ENCODE measurements around the gene LEFTY2.

LEFTY2 gene, protein sequence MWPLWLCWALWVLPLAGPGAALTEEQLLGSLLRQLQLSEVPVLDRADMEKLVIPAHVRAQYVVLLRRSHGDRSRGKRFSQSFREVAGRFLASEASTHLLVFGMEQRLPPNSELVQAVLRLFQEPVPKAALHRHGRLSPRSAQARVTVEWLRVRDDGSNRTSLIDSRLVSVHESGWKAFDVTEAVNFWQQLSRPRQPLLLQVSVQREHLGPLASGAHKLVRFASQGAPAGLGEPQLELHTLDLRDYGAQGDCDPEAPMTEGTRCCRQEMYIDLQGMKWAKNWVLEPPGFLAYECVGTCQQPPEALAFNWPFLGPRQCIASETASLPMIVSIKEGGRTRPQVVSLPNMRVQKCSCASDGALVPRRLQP

GRCh38 chr1:225941187-225941941 is at the start of gene LEFTY2:
Gene LEFTY2, minus strand, starts transcription at chr1:225941220. Its CDS starts 80 bp downstream, at chr1:225941140.
- H3K4me3 ChIP-seq (replicated peaks; ENCODE audit: low read depth, low read length), result no peak within 1 kb of the TSS
- no peak for TF ChIP-seq CTCF (IDR thresholded peaks at IDR 0.05; ENCODE audit: low read length, missing control alignments)
- no peak for DNase-seq (ENCODE audit: low read depth)

DNA sequence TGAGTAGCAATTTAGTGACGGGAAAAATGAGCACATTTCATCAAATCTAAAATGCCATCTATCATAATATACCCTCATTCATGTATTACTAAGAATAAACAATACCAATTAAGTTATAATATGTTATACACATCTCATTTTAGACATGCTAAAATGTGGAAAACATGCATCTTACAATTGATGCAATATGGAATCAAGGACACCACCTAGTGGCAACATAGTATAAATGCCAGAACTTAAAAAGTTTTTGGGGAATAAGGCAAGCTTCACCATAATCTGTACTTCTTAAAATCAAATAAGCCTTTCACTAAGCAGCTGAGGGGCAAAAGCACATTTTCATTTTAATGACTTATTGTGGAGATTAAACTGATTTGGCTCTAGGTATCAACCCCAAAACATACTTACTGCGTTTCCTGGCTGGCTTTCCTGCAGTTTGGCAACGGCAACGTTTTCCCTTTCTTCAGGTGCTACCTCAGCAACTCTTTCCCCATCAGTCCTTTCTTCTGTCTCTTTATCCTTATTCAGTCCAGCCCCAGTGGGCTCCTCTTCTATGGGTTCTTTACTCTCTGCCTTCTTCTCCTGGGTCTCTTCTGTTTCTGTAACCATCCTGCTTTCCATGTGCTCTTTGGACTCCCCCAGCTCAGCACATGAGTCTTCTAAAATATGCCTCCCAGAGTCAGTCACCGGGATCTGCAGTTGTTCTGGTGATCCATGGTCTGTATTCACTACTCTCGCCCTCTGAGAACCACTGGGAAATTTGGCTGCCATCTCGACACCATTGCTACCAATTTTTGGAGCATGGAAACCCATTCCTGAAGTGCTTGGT is 46.7 kb upstream of the LEFTY2 start:
- peak; percentile 78 for TF ChIP-seq CTCF (IDR thresholded peaks at IDR 0.05; ENCODE audit: low read length, missing control alignments)
- DNase-seq (ENCODE audit: low read depth), result peak; percentile 74
- H3K4me3 ChIP-seq (replicated peaks; ENCODE audit: low read depth, low read length), result no peak overlapping the region

- DNase-seq (ENCODE audit: low read depth), result no peak
- TF ChIP-seq CTCF (IDR thresholded peaks at IDR 0.05; ENCODE audit: low read length, missing control alignments), result no peak
Observed at GRCh38 chr1:225981714-225982113, 40.7 kb upstream of the LEFTY2 start.

DNA sequence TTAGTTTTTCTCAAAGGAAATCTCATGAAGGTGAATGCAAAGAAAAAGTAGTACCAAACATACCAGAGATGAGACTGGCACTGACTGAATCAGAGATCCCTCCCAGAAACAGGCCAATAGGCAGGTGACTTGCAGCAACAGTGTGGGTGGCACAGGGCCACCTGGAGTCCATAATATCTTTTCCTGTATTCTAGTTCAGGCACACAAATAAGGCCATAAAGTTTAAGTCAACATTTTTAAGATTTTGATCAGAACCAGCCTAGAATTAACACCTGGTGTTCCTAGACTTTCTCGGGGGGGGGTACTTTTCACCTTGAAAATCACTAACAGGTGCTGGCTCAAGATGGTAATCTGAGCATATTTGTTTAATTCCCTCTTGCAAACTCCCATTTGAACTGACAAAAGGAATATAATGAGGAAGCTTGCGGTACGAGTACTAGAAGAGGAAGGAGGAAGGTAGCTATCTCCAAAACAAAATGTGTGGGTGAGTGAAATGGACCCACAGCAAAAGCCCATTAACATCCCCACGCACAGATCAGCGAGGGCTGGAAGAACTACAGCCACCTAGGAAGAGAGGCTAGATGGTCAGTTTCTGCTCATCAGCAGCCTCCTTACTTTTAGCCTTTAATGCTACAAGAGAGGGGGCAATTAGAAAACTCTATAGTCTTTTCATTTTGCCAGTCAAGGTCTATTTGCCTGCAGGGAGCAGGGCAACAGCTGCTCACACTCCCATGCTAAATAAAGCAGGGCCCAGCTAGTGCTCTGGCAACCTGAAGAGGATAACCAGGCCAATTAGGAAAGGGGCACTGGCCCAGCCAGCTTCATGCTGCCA is 39.2 kb upstream of the LEFTY2 start:
- TF ChIP-seq CTCF (IDR thresholded peaks at IDR 0.05; ENCODE audit: low read length, missing control alignments), result no peak
- no peak overlapping the region for H3K4me3 ChIP-seq (replicated peaks; ENCODE audit: low read depth, low read length)
- DNase-seq (ENCODE audit: low read depth), result no peak

More at GRCh38 chr1:225981714-225982113, 40.7 kb upstream of the LEFTY2 start:
- no peak overlapping the region for H3K4me3 ChIP-seq (replicated peaks; ENCODE audit: low read depth, low read length)

GRCh38 chr1:225979421-225979820 is 38.4 kb upstream of the LEFTY2 start:
- DNase-seq (ENCODE audit: low read depth), result no peak
- H3K4me3 ChIP-seq (replicated peaks; ENCODE audit: low read depth, low read length), result no peak overlapping the region
- TF ChIP-seq CTCF (IDR thresholded peaks at IDR 0.05; ENCODE audit: low read length, missing control alignments), result no peak
